HK-2 (cell line): Measurements from ENCODE around the gene CLBA1.
"Not testable (repeated sequence)": the region's sequence is repeated elsewhere in the genome, so short reads cannot be mapped to it uniquely, and the experiment has no call there.

Experiments
- DNase-seq: peaks from one replicate; pipeline ENCODE4 v3.0.0-alpha.2; 2018; ENCODE audit not compliant: unreplicated experiment

Gene CLBA1

GRCh38 chr14:105022276-105022670, 36.7 kb downstream of the CLBA1 start:
- no peak for DNase-seq

GRCh38 chr14:105023144-105023543, 37.6 kb downstream of the CLBA1 start:
- DNase-seq: no peak

GRCh38 chr14:105023791-105024480, 38.3 kb downstream of the CLBA1 start:
- no peak for DNase-seq

GRCh38 chr14:105025429-105025828, 39.8 kb downstream of the CLBA1 start:
- DNase-seq: no peak

- DNase-seq: no peak
Measured at GRCh38 chr14:105026033-105026785, 40.6 kb downstream of the CLBA1 start.

GRCh38 chr14:105026802-105027563, 41.4 kb downstream of the CLBA1 start:
- DNase-seq: no peak

GRCh38 chr14:105027718-105028117, 42.1 kb downstream of the CLBA1 start:
- not testable (repeated sequence) for DNase-seq

GRCh38 chr14:105028251-105028927, 42.8 kb downstream of the CLBA1 start:
- DNase-seq: no peak

GRCh38 chr14:105029402-105029801, 43.8 kb downstream of the CLBA1 start:
- DNase-seq: no peak

GRCh38 chr14:105030194-105030593, 44.6 kb downstream of the CLBA1 start:
- DNase-seq: no peak

- DNase-seq: no peak
Measured at GRCh38 chr14:105030836-105031396, 45.3 kb downstream of the CLBA1 start.

- not testable (repeated sequence) for DNase-seq
Measured at GRCh38 chr14:105032451-105032901, 46.9 kb downstream of the CLBA1 start.

- not testable (repeated sequence) for DNase-seq
Measured at GRCh38 chr14:105033412-105033900, 47.9 kb downstream of the CLBA1 start.

- DNase-seq: no peak
Measured at GRCh38 chr14:105034315-105035039, 48.9 kb downstream of the CLBA1 start.

- not testable (repeated sequence) for DNase-seq
Measured at GRCh38 chr14:105035616-105036015, 50.0 kb downstream of the CLBA1 start.

- peak; percentile 27 for DNase-seq
Measured at GRCh38 chr14:105039458-105040205, 54.0 kb downstream of the CLBA1 start.

GRCh38 chr14:105041841-105042765, 56.5 kb downstream of the CLBA1 start:
- no peak for DNase-seq

- DNase-seq: no peak
Measured at GRCh38 chr14:105042813-105043212, 57.2 kb downstream of the CLBA1 start.

- DNase-seq: no peak
Measured at GRCh38 chr14:105043641-105044040, 58.1 kb downstream of the CLBA1 start.
